ENCODE measurements around the gene RASL11A.
"Not testable (repeated sequence)": the region's sequence is repeated elsewhere in the genome, so short reads cannot be mapped to it uniquely, and the experiment has no call there.

Gene RASL11A, protein sequence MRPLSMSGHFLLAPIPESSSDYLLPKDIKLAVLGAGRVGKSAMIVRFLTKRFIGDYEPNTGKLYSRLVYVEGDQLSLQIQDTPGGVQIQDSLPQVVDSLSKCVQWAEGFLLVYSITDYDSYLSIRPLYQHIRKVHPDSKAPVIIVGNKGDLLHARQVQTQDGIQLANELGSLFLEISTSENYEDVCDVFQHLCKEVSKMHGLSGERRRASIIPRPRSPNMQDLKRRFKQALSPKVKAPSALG

DNA sequence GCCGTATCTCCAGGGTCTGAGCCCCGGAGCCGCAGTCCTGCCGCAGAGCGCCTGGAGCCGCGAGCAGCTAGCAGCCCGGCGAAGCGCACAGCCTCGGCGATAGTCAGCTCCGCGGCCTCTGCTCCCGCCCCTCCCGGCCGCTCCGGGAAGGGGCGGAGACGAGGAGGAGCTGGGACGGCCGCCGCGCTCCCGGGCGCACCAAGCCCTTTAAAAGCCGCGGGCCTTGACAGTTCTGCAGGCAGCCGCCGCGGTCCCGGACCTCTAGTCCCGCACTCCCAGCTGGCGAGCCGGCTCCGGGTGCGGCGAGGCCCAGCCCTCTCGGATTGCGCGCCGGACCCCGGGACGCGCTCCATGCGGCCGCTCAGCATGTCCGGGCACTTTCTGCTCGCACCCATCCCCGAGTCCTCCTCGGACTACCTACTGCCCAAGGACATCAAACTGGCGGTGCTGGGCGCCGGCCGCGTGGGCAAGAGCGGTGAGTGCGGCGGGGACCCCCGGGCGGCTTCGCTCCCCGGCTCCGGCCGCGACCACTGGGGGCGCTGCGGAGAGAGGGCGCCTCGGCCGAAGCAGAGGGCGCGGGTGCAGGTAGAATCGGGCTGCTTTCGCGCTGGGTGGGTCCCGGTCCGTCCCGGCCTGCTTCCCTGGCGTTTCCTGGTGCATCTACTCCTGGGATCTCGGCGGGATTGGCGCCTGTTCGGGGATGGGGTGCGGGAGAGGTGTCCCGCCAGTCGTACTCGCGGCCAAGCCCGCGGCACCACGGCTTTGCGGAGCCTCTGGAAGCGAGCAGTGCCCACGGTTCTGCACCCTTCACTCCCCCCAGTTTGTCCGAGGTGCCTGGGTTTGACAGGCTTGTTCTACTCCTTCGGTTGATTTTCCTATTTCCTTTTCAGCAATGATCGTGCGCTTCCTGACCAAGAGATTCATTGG lies at the start of gene RASL11A:
Gene RASL11A, plus strand, starts transcription at position 237 of the 927 bp plus-strand sequence. Its CDS starts 115 bp downstream, at position 352.
- peak; percentile 93 for DNase-seq (ENCODE audit: low spot score)

DNA sequence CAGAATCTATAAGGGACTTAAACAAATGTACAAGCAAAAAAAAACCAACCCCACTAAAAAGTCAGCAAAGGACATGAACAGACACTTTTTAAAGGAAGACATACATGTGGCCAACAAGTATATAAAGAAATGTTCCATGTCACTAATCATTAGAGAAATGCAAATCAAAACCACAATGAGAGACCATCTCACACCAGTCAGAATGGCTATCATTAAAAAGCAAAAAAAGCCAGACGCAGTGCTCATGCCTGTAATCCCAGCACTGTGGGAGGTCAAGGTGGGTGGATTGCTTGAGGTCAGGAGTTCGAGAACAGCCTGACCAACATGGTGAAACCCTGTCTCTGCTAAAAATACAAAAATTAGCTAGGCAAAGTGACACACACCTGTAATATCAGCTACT lies 48.5 kb upstream of the RASL11A start:
- not testable (repeated sequence) for DNase-seq (ENCODE audit: low spot score)

DNA sequence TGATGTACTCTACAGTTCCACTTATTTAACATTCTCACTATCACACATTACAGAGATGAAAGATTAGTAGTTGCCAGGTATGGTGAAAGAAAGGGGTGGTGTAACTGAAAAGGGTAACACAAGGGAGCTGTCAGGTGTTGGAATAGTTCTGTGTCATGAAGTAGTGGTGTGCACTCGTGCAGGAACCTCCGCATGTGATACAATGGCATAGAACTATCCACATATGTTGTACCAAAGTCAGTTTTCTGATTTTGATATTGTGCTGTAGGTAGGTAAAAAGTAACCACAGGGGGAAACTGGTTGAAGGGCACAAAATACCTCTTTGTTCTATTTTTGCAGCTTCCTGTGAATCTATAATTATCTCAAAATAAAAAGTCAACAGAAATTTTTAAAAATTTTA lies 43.6 kb upstream of the RASL11A start:
- DNase-seq (ENCODE audit: low spot score), result no peak

DNA sequence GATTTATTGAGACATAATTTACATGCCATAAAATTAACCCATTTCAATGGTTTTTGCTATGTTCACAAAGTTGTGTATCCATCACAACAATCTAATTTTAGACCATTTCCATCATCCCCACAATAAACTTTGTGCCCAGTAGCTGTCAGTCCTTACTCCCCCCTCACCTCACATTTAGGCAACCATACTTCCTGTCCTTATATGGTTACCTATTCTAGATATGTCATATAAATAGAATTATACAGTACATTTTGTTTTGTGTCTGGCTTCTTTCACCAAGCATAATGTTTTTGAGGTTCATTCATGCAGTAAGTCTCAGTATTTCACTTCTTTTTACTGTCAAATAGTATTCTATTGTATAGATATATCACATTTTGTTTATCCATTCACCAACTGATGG lies 42.5 kb upstream of the RASL11A start:
- no peak for DNase-seq (ENCODE audit: low spot score)

DNA sequence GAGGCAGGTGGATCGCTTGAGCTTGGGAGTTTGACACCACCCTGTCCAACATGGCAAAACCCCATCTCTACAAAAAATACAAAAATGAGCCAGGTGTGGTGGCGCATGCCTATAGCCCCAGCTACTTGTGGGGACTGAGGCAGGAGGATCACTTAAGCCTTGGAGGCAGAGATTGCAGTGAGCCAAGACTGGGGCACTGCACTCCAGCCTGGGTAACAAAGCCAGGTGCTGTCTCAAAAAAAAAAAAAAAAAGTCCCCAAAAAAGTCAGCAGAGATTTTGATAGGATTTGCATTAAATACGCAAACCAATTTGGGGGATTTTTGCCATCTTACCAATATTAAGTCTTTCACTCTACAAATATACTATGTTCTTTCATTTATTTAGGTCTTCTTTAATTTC lies 41.0 kb upstream of the RASL11A start:
- no peak for DNase-seq (ENCODE audit: low spot score)

DNA sequence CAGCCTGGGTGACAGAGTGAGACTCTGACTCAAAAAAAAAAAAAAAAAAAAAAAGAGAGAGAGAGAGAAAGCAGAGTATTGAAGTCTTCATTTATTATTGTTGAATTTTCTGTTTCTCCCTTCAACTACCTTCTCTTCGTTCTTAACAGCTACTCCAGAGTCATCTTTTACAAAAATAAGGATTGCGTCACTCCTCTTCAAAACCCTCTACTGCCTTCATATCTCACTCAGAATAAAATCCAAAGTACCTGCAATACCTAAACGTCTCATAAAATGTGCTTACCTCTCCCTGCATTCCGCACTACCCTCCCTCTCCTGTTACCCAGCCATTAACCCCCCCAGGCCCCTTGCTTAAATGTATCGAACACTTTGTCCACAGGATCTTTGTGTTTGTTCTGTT lies 36.7 kb upstream of the RASL11A start:
- DNase-seq (ENCODE audit: low spot score), result no peak

DNA sequence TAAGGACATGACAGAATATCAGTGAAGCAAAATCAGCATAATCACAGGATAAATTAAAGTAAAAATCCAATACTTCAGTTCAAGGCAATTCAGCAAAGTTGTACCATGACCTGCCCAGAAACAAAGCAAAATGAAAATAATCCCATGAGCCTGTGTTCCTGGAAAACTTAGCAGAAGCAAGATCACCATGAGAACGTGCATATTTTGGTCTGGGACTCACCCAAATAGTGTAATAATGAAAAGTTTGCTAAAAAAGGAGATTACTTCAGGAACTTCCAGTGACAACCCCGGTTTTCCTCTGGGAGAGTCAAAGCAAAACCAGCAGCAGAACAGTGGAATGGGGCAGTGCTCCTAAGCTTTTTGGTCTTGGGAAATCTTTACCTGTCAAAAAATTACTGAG lies 34.2 kb upstream of the RASL11A start:
- peak; percentile 24 for DNase-seq (ENCODE audit: low spot score)

DNA sequence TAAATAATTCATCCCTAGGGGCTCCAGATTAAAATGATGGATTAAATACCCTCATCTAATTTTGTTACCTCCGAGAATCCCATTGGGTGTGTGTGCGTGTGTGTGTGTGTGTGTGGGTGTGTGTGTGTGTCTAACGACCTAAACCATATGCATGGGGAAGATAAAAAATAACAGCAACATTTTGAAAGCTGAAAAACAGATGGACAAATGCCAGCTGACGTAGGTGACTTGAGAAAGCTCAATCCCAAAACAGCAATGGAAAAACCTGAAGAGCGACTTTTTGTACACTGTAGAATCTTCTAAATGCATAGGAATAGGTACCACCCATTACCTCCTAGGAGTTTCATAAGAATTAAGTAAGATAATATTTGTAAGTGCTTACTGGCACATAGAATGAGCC lies 27.9 kb upstream of the RASL11A start:
- no peak for DNase-seq (ENCODE audit: low spot score)

DNA sequence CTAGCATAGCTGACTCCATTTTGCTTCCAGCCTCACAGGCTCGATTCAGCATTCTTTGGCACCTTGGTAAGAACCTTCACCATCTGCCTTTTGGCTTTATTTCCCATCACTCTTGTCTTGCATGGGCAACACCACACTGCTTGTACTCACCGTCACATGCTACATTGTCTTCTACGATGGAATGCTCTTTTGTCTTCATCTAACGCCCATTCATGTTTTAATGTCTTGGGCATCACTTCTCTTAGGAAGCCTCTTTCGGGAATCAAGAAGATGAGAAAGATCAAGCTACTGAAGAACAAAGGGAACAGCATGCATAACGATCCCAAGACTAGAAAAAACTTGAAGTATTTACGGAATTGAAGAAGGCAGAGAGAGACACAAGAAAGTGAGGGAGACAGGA lies 25.0 kb upstream of the RASL11A start:
- DNase-seq (ENCODE audit: low spot score), result no peak

DNA sequence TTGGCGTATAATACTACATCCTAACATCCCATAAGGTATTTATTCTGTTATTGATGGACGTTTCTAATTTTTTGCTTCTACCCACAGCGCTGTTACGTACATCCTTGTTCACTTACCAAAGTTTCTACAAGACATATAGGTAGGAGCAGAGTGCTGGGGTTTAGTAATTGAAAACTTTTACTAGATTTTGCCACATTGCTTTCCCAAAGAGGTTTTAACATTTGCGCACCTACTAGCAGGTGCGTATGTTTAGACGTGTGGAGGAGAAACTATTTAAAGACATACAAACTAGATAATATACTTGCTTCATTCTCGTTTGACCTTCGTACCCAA lies 19.8 kb upstream of the RASL11A start:
- DNase-seq (ENCODE audit: low spot score), result no peak

DNA sequence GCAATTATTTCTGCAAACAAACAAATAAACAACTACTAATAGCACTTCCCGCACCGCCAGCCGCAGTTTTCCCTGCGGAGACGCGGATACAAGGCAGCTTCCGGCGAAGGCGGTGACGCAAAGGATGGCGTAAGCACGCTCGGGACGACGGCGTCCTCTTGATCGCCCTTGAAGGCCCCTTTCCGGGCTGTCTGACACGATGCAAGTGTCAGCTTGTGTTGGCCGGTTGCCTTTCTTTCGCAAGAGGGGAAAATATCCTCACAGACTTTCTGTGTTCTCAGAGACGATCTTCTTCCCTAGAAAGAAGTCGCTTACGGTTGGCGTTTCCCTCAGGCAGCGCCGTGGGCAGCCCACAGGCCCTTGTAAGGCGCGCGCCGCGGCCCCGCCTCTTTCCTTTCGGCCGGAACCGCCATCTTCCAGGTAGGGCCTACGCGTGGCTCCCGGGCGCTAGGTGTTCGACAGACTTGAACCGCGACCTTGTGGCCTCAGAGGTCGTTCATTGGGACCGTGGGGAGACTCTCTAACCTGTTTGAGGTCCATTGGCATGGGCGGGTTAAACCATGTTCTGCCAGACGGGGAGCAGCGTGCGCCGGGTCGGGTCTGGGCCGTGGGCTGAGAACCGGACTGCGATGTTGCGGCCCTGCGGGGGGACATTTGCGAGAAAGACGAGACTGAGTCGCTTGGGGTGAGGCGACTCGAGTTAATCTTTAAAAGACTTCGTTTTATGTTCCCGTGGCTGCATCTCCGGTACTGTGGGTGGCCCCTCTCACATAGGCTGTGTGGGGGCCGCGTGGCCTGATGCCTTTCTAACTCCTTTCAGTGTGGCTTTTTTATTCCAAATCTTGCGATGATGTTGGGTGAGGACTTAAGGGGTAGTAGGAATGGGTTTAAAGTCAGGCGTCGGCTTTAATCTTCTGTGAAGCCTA lies 19.2 kb upstream of the RASL11A start, which contains the start of gene RPL21:
Gene RPL21, plus strand, starts transcription at position 393 of the 926 bp plus-strand sequence. CDS start 2,219 bp downstream, outside the sequence.
- peak; percentile 95 for DNase-seq (ENCODE audit: low spot score)

DNA sequence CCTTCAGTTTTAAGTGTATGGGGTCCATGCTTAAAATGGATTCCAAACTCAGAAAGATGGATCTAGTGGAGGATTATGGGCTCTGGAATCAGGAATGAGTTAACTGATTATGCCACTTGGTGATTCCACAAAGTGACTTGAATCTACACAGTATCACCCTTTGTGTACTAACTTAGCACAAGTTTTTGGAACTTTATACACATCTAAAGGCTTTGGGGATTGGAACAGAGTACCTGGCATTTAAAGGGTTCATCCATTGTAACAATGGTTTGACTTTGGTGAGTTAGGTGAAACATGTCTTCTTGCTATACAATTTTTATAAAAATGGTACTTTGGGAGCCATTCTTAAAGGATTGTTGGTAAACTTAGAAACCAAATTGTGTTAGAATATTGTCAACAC lies 18.2 kb upstream of the RASL11A start:
- no peak for DNase-seq (ENCODE audit: low spot score)

DNA sequence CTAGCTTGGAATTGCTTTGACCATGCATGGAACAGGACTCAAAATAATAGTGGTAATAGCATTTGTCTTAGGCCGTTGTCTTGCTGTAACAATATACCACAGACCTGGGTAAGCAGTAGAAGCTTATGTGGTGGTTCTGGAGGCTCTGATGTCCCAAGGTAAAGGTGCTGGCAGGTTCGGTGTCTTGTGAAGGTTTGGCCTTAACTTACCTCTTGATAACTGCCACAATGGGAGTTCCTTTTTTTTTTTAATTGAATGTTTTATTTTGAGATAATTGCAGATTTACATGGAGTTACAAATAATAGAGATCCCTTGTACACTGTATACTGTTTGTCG lies 13.4 kb upstream of the RASL11A start:
- no peak for DNase-seq (ENCODE audit: low spot score)

DNA sequence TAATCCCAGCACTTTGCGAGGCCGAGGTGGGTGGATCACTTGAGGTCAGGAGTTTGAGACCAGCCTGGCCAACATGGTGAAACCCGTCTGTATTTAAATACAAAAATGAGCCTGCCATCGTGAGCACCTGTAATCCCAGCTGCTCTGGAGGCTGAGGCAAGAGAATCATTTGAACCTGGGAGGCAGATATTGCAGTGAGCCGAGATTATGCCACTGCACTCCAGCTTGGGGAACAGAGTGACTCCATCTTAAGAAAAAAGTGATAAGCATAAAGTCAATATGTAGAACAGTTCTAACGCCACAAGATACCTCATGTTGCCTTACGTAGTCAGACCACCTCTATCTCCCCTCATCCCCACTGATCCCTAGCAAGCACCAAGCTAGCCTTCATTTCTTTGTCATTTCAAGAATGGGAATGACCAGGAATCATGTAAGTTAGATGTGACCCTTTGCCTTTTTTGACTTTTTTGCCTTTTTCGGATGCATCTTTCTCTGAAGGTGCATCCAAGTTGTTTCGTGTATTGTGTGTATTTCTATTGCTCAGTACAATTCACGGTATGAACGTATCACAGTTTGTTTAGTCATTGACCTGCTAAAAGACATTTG lies 12.9 kb upstream of the RASL11A start:
- DNase-seq (ENCODE audit: low spot score), result no peak

DNA sequence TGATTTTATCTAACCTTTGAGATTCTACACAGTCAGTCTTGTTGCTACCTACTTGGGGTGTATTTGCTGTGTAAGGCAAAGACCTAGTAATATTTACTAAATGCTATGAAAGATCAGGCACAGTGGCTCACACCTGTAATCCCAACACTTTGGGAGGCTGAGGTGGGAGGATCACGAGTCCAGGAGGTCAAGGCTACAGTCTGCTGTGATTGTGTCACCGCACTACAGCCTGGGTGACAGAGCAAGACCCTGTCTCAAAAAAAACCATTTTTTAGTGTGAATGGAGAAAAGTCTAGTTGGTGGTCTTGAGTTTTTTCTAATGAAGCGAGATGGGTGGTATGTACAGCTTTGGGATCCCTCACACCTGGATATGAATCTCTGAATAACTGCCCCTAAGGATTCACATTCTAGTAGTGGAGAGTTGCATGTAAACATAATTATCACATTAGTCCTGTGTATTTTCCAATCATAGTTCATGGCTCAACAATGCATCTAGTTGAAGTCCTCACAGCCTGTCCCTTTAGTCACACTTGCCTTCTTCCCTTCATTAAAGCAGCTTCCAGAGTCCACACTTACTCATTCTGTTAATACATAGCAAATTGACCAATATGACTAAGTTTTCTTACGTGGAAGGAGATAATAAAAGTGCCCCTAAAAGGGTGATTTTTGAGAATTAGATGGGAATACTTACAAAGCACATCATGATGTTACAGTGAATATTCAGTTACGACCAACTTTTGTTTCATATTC lies 11.8 kb upstream of the RASL11A start:
- DNase-seq (ENCODE audit: low spot score), result no peak

DNA sequence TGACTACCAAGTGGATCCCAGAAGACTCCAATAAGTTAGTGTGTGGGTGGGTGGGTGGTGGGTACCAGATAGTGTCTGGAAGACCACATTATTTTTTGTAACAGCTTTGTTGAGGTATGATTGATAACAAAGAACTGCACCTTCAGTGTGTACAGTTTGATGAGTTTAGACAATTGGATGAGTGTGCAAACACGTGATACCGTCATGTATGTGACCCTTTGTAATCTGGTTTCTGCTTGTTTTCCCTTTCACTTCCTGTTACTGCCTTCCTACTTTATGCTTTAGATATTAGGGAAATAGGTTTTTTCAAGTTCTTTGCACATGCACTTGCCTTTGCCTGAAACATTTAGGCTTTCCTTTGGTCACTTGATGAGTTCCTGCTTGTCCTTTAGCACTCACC lies 10.8 kb upstream of the RASL11A start:
- no peak for DNase-seq (ENCODE audit: low spot score)

DNA sequence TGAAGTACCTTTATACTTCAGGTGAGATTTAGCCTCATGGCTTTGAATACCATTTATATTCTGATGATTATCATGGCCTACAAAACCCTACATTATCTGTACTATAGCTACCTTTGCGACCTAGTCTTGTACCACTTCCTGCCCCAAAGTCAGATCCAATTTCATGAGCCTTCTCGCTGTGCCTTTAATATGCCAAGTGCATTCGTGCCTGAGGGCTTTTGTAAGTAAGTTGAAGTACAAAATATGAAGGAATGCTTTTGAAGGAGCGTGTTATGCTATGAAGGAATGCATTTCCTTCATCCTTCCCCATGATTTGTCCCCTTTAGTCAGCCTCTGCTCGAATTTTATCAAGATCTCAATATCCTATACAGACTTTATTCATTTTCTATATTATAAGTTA lies 9.2 kb upstream of the RASL11A start:
- DNase-seq (ENCODE audit: low spot score), result no peak

DNA sequence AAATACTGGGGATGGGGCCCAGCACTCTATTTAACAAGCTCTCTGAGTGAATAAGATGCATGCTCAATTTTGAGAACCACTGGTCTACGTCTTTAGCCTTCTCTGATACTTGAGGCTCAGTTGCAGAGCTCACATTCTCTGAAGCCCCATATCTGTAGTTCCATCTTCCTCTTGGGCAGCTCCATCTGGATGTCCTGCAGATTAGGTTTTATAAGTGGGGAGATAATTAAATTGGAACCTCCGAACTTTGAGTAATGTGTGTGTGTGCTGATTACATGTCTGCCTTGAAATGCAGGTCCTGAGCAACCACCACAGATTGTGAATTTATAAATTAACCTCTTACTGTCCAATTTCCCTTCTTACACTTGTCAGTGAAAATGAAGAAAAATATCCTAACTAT lies 7.2 kb upstream of the RASL11A start:
- DNase-seq (ENCODE audit: low spot score), result no peak

DNA sequence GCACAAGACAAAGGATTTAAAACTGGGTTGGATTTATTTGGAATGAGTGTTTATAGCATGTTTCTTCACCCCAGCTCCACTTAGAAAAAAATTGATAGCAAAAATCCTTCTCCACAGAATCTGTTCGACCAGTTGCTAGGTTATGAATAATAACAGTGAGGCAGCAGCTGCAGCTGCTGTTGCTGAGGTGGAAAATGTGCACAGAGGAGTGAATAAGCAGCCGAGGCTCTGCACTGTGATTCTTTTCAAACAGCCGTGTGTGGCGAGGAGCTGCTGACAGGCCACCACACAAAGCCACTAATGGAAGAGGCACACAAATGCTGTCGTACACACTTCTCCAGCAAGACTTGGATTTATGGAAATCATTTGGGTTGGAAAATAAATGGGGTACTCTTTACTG lies 6.4 kb upstream of the RASL11A start:
- peak; percentile 42 for DNase-seq (ENCODE audit: low spot score)

DNA sequence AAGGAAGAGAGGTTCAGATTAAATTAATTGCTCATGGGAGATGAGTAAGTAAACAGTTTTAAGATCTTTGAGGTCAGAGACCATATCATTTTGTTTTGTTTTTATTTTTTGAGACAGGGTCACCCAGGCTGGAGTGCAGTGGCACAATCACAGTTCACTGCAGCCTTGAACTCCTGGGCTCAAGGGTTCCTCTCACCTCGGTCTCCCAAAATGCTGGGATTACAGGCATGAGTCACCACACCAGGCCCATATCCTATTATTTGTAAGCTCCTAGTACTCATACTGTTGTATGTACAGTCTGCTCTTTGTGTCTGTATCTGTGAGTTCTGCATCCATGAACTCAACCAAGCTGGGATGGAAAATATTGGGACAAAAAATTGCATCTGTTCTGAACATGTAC lies 6.0 kb upstream of the RASL11A start:
- DNase-seq (ENCODE audit: low spot score), result no peak

DNA sequence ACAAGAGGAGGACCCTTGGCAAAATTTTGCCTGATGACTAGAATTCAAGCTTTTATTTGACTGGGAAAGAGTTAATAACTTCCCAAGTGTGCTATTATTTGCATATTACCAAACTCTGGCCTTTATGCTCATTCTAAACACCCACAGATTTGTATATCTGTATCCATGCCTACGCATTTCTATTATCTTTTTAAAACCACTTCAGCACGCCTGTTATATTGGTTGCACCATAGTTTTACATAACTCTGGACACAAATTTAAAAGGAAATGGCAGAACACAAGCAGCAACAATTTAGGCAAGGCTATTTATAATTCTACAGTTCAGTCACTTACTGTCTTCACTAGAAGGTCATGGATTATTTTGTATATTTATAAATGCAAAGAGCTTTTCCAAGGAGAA lies 3.7 kb upstream of the RASL11A start:
- DNase-seq (ENCODE audit: low spot score), result no peak
